ENCODE measurements around the gene THADA. TPM values are rescaled to one million over a fixed set of nuclear protein-coding genes. Genes with fewer than 3 reads are reported as not detected.

Gene THADA
- total and polyA plus RNA-seq, 7 donors, result 4.4 to 35.2 (median 20.2) TPM

DNA sequence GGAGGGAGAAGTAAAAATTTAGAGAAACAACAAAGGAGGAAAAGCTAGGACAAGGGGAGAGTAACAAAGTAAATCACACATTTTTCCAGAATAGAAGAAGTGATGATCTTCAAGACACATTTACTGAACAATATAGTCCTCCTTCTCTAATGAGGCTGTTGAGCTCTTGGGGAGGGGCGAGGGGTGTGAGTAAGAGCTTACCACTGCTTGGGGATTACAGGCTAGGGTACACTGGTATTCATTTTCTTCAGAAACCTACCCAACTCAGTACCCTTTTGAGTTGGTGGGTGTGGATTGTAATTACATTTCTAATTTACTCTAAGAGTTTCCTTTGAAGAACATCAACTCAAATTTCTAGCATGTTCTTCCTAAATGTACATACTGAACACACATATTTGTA, 211.7 kb downstream of the THADA start:
- intact Hi-C loops (cut with DNase I), result no loop called here
- Histone ChIP-seq H3K27me3 (no peaks in the 10 kb centered on the region), H3K36me3 (no peaks in the 10 kb centered on the region), H3K4me3 (no peak overlapping the region), H3K27ac (no peak overlapping the region), H3K9me3 (no peaks in the 10 kb centered on the region), H3K4me1 (peaks cover 0 to 26% (median 18%) of the 10 kb centered on the region in 4 donors)
- WGBS, 2 donors, result 100% methylated on average over 1 of the region's 1 CpG
- no peak for TF ChIP-seq EP300 (IDR thresholded peaks at IDR 0.05)
- TF ChIP-seq, protein P1, sequence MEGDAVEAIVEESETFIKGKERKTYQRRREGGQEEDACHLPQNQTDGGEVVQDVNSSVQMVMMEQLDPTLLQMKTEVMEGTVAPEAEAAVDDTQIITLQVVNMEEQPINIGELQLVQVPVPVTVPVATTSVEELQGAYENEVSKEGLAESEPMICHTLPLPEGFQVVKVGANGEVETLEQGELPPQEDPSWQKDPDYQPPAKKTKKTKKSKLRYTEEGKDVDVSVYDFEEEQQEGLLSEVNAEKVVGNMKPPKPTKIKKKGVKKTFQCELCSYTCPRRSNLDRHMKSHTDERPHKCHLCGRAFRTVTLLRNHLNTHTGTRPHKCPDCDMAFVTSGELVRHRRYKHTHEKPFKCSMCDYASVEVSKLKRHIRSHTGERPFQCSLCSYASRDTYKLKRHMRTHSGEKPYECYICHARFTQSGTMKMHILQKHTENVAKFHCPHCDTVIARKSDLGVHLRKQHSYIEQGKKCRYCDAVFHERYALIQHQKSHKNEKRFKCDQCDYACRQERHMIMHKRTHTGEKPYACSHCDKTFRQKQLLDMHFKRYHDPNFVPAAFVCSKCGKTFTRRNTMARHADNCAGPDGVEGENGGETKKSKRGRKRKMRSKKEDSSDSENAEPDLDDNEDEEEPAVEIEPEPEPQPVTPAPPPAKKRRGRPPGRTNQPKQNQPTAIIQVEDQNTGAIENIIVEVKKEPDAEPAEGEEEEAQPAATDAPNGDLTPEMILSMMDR (IDR thresholded peaks at IDR 0.05), result no peak
- TF ChIP-seq POLR2A (IDR thresholded peaks at IDR 0.05), result no peak
- TF ChIP-seq POLR2AphosphoS5 (IDR thresholded peaks at IDR 0.05), result no peak
- DNase-seq, result no peak

DNA sequence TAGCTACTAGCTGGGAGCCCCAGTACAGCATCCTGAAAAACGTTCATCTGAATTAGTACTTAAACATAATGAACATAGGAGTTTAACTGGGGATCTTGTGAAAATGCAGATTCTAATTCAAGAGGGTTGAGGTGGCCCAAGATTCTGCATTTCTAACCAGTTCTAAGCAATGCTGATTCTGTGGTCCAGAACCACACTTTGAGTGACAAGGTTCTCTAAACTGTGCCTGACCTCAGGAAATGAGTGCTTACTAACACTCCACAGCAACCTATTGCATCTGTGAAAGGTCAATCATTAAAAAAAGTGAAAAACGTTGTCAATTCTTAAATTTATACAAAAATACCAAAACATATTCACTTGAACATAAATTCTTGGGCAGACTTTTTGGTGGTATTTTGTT, 212.3 kb downstream of the THADA start:
- WGBS, 2 donors, result 66 to 70% methylated on average over 2 of the region's 2 CpGs
- TF ChIP-seq EP300 (IDR thresholded peaks at IDR 0.05), result no peak
- TF ChIP-seq POLR2AphosphoS5 (IDR thresholded peaks at IDR 0.05), result no peak
- TF ChIP-seq, protein P1 (IDR thresholded peaks at IDR 0.05), result no peak
- TF ChIP-seq POLR2A (IDR thresholded peaks at IDR 0.05), result no peak
- intact Hi-C loops (cut with DNase I), result no loop called here

DNA sequence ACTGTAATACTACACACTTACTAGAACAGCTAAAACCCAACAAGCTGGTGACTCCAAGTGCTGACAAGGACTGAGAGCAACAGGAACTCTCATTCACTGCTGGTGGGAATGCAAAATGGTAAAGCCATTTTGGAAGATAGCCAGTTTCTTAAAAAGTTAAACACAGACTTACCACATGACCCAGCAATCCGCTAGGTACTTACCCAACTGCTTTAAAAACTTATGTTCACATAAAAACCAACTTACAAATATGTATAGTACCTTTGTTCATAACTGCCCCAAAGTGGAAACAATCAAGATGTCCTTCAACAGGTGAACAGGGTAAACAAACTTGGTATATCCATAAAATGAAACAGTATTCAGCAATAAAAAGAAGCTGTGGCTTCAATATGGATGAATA, 216.3 kb downstream of the THADA start:
- no peaks in the 10 kb centered on the region for H3K9me3 ChIP-seq
- H3K4me3 ChIP-seq, result no peak overlapping the region
- no peak for DNase-seq
- H3K27me3 ChIP-seq, result no peaks in the 10 kb centered on the region
- intact Hi-C loops (cut with DNase I), result no loop called here
- 54 to 82% methylated on average over 1 of the region's 1 CpG for WGBS, 2 donors
- no peak overlapping the region for H3K27ac ChIP-seq
- TF ChIP-seq POLR2A (IDR thresholded peaks at IDR 0.05), result no peak
- TF ChIP-seq, protein P1 (IDR thresholded peaks at IDR 0.05), result no peak
- TF ChIP-seq POLR2AphosphoS5 (IDR thresholded peaks at IDR 0.05), result no peak
- TF ChIP-seq EP300 (IDR thresholded peaks at IDR 0.05), result no peak
- peaks cover 0 to 26% (median 18%) of the 10 kb centered on the region in 4 donors for H3K4me1 ChIP-seq
- no peaks in the 10 kb centered on the region for H3K36me3 ChIP-seq

More for the DNA sequence above, 212.3 kb downstream of the THADA start:
- H3K36me3 ChIP-seq, result no peaks in the 10 kb centered on the region
- H3K9me3 ChIP-seq, result no peaks in the 10 kb centered on the region
- H3K27ac ChIP-seq, result no peak overlapping the region
- DNase-seq, result no peak
- peaks cover 0 to 21% (median 15%) of the 10 kb centered on the region in 4 donors for H3K4me1 ChIP-seq
- no peaks in the 10 kb centered on the region for H3K27me3 ChIP-seq
- H3K4me3 ChIP-seq, result no peak overlapping the region

DNA sequence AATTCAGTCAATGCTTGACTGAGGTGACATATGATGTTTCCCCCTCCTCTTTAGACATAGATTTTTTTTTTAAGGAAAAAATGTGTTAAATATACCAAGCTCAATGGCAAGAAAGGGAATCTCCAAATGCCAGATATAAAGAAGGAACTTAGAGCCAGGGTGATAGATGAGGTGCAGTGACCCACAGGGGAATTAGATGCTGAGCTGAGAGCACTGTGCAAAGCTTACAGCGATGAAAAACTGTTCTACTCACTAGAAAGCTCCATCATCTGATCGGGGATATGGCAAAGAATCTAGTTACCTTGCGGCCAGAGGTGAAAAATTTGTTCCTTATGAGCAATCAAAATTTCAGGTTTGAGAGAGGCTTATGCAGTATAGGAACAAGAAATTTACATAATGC, 218.5 kb downstream of the THADA start:
- 98% methylated on average over 3 of the region's 3 CpGs for WGBS, 2 donors
- H3K27me3 ChIP-seq, result no peaks in the 10 kb centered on the region
- H3K9me3 ChIP-seq, result no peaks in the 10 kb centered on the region
- no peak overlapping the region for H3K27ac ChIP-seq
- TF ChIP-seq POLR2AphosphoS5 (IDR thresholded peaks at IDR 0.05), result no peak
- TF ChIP-seq, protein P1 (IDR thresholded peaks at IDR 0.05), result no peak
- TF ChIP-seq EP300 (IDR thresholded peaks at IDR 0.05), result no peak
- no peak for TF ChIP-seq POLR2A (IDR thresholded peaks at IDR 0.05)
- H3K36me3 ChIP-seq, result no peaks in the 10 kb centered on the region
- intact Hi-C loops (cut with DNase I), result no loop called here
- no peak for DNase-seq
- H3K4me1 ChIP-seq, result peaks cover 0 to 32% (median 24%) of the 10 kb centered on the region in 4 donors
- H3K4me3 ChIP-seq, result no peak overlapping the region
